ENCODE data around the gene RTN4RL1. TPM values are rescaled to one million over a fixed set of nuclear protein-coding genes. Genes with fewer than 3 reads are reported as not detected.

RTN4RL1 gene
- total and polyA plus RNA-seq, 2 of the 4 experiments (the other 2 are of a cell fraction): under 0.01 to 0.03 TPM

DNA sequence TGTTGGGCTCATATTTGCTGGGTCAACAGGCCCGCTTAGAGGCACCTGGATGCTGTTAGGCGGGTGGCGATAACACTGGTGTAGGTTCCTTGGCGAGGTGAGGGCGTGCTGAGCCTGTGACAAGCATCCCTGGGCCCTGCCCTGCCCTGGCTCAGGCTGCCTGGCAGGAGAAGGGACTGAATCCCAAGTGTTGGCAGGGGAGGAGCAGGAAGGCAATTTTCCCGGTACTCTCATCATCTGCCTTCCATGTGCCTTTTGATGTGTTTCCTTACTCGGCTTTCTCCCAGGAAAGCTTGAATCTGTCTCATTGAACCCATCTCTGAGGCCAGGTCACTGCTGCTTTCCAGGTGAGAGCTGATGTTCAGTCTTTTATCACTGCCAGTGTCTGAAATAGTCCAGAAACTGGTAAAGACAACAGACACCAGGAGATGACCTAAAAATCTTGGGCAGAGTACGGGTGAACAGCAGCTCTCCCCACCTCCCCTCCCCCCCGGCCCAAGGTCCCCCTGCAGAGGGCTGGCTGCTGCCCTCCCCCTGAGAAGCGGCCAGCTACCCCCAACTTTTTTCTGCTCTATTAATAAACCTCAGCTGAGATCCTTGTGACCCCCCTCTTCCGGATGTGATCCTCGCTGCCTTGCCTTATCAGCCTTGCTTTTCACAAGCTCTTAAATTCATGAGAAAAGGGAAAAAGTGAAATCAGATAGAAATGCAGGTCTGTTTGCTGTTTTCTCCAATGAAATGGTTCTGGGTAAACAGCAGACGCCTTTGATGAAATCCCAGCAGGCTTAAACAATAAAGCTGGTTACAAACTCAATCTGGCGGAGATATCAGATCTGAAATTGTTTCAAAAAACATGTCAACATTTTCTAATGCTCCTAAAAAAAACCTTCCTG lies 29.0 kb downstream of the RTN4RL1 start:
- TF ChIP-seq MXI1 (IDR thresholded peaks at IDR 0.05; ENCODE audit: borderline replicate concordance, low read depth, low read length) (no peak), BHLHE40 (IDR thresholded peaks at IDR 0.05; ENCODE audit: low read depth, low read length) (no peak), CEBPB (IDR thresholded peaks at IDR 0.05; ENCODE audit: low read depth, low read length) (no peak), MAZ (IDR thresholded peaks at IDR 0.05; ENCODE audit: borderline replicate concordance, low read depth, low read length) (no peak), NFE2L2 (IDR thresholded peaks at IDR 0.05; ENCODE audit: low read depth, low read length) (no peak), SMC3 (IDR thresholded peaks at IDR 0.05; ENCODE audit: low read depth, low read length) (no peak), MAFK (IDR thresholded peaks at IDR 0.05; ENCODE audit: low read depth, low read length) (no peak), RAD21 (IDR thresholded peaks at IDR 0.05; ENCODE audit: low read length) (no peak), CHD1 (IDR thresholded peaks at IDR 0.05; ENCODE audit: low read depth, low read length) (no peak), RFX5 (IDR thresholded peaks at IDR 0.05; ENCODE audit: low read depth, low read length) (no peak), ELK1 (IDR thresholded peaks at IDR 0.05; ENCODE audit: borderline replicate concordance, low read depth, low read length) (no peak), POLR2A (IDR thresholded peaks at IDR 0.05; ENCODE audit: low read depth, low read length) (no peak), USF2 (IDR thresholded peaks at IDR 0.05; ENCODE audit: low read depth, low read length) (no peak), FOS (IDR thresholded peaks at IDR 0.05; ENCODE audit: low read depth, low read length) (no peak)
- TF ChIP-seq, protein P1, sequence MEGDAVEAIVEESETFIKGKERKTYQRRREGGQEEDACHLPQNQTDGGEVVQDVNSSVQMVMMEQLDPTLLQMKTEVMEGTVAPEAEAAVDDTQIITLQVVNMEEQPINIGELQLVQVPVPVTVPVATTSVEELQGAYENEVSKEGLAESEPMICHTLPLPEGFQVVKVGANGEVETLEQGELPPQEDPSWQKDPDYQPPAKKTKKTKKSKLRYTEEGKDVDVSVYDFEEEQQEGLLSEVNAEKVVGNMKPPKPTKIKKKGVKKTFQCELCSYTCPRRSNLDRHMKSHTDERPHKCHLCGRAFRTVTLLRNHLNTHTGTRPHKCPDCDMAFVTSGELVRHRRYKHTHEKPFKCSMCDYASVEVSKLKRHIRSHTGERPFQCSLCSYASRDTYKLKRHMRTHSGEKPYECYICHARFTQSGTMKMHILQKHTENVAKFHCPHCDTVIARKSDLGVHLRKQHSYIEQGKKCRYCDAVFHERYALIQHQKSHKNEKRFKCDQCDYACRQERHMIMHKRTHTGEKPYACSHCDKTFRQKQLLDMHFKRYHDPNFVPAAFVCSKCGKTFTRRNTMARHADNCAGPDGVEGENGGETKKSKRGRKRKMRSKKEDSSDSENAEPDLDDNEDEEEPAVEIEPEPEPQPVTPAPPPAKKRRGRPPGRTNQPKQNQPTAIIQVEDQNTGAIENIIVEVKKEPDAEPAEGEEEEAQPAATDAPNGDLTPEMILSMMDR (conservative IDR thresholded peaks at IDR 0.05; ENCODE audit: low read depth, low read length): no peak
- Histone ChIP-seq H2BK5ac (ENCODE audit: low read depth, low read length, poor library complexity, severe bottlenecking) (no peak overlapping the region), H3K4me2 (ENCODE audit: low read depth, low read length) (no peak overlapping the region), H3K27me3 (ENCODE audit: control insufficient read depth, insufficient read depth, low read length) (peaks cover 17% of the 10 kb centered on the region), H3K36me3 (ENCODE audit: control insufficient read depth, insufficient read depth, low read length) (no peaks in the 10 kb centered on the region), H3K9ac (ENCODE audit: low read depth, low read length) (no peak overlapping the region), H2AFZ (replicated peaks; ENCODE audit: low read length, poor library complexity) (no peak overlapping the region), H4K20me1 (ENCODE audit: insufficient read depth, low read length) (no peaks in the 10 kb centered on the region), H2AK9ac (replicated peaks; ENCODE audit: low read depth, low read length, poor library complexity) (no peak overlapping the region), H3K4me1 (ENCODE audit: control insufficient read depth, insufficient read depth, low read length) (peaks cover 11% of the 10 kb centered on the region), H4K5ac (ENCODE audit: low read depth, low read length) (no peak overlapping the region), H2BK15ac (ENCODE audit: low read depth, low read length) (no peak overlapping the region), H4K91ac (ENCODE audit: insufficient read depth, low read depth, low read length) (no peak overlapping the region), H3K56ac (ENCODE audit: extremely low read depth, insufficient read depth, low read length) (no peak overlapping the region), H3K27ac (ENCODE audit: insufficient read depth, low read length) (no peak overlapping the region), H3K14ac (replicated peaks; ENCODE audit: low read depth, low read length) (no peak overlapping the region), H3K18ac (ENCODE audit: low read depth, low read length) (no peak overlapping the region), H3K9me1 (ENCODE audit: insufficient read depth, low read length) (no peaks in the 10 kb centered on the region), H4K8ac (ENCODE audit: low read depth in 2 of 2, low read length in 2 of 2) (no peak overlapping the region), H3K4me3 (ENCODE audit: insufficient read depth, low read depth, low read length) (no peak overlapping the region), H3K9me3 (ENCODE audit: control insufficient read depth, insufficient read depth, low read length) (no peaks in the 10 kb centered on the region), H2BK120ac (ENCODE audit: low read depth, low read length) (no peak overlapping the region), H3K79me1 (ENCODE audit: low read depth in 1 of 2, low read length in 2 of 2) (no peaks in the 10 kb centered on the region), H2BK20ac (ENCODE audit: low read depth, low read length) (no peak overlapping the region), H3K4ac (ENCODE audit: low read depth, low read length) (no peak overlapping the region), H3K23ac (ENCODE audit: low read depth, low read length) (no peak overlapping the region), H2AK5ac (ENCODE audit: low read depth, low read length) (no peak overlapping the region)
- 73% methylated on average over 2 of the region's 14 CpGs; no CpG with 5 or more reads in 1 of the 2 experiments for WGBS, 2 experiments (ENCODE audit: extremely low coverage in 2 of 2, insufficient read length in 1 of 2)
- in situ Hi-C loops (cut with MboI; ENCODE audit: low sequenced_read_pairs): no loop called here
- no TSS peak for BruUV-seq (replicated peaks)
- dilution Hi-C loops (cut with HindIII; ENCODE audit: low sequenced_read_pairs, unreplicated experiment): no loop called here
- ChIA-PET CTCF (no interaction called here), POLR2A (ENCODE audit: unreplicated experiment) (no interaction called here)
- intact Hi-C loops (cut with micrococcal nuclease): no loop called here
- no peak for ATAC-seq (ENCODE audit: low read depth)
- no peak for DNase-seq
